Measurements from ENCODE around the gene CHD3. TPM values are rescaled to one million over a fixed set of nuclear protein-coding genes. Genes with fewer than 3 reads are reported as not detected.

CHD3 gene
- total and polyA plus RNA-seq, 3 donors from 2014 or later, result 62.3 to 123 (median 111) TPM

- 52 to 61% methylated on average over 15 to 20 of the region's 20 CpGs for WGBS, 2 donors
- no peak overlapping the region for H3K27ac ChIP-seq
- H3K27me3 ChIP-seq, result no peaks in the 10 kb centered on the region
- no peaks in the 10 kb centered on the region for H3K36me3 ChIP-seq (ENCODE audit: low read depth, missing control alignments)
- TF ChIP-seq CTCF (IDR thresholded peaks at IDR 0.05) (no peak), POLR2A (IDR thresholded peaks at IDR 0.05) (no peak)
- peaks cover 18% of the 10 kb centered on the region for H3K4me1 ChIP-seq
- DNase-seq, result no peak
- intact Hi-C loops (cut with DNase I; ENCODE audit: low total_unique reads), result no loop called here
- peak overlapping the region in 1 of 2 donors; percentile 8 for H3K4me3 ChIP-seq
- no peaks in the 10 kb centered on the region for H3K9me3 ChIP-seq
Observed at GRCh38 chr17:7852262-7852670, 36.3 kb upstream of the CHD3 start.

GRCh38 chr17:7852919-7853690 lies 35.5 kb upstream of the CHD3 start:
- H3K27ac ChIP-seq, result no peak overlapping the region
- no peaks in the 10 kb centered on the region for H3K9me3 ChIP-seq
- H3K27me3 ChIP-seq, result no peaks in the 10 kb centered on the region
- peaks cover 18% of the 10 kb centered on the region for H3K4me1 ChIP-seq
- WGBS, 2 donors, result 38 to 67% methylated on average over 12 to 46 of the region's 51 CpGs
- DNase-seq, result no peak
- H3K4me3 ChIP-seq, result no peak overlapping the region
- H3K36me3 ChIP-seq (ENCODE audit: low read depth, missing control alignments), result no peaks in the 10 kb centered on the region
- no peak for TF ChIP-seq POLR2A (IDR thresholded peaks at IDR 0.05)
- intact Hi-C loops (cut with DNase I; ENCODE audit: low total_unique reads), result no loop called here

- DNase-seq, result no peak
- H3K36me3 ChIP-seq (ENCODE audit: low read depth, missing control alignments), result no peaks in the 10 kb centered on the region
- peaks cover 23% of the 10 kb centered on the region for H3K4me1 ChIP-seq
- H3K27me3 ChIP-seq, result no peaks in the 10 kb centered on the region
- H3K27ac ChIP-seq, result no peak overlapping the region
- 56 to 65% methylated on average over 21 of the region's 21 CpGs for WGBS, 2 donors
- H3K4me3 ChIP-seq, result no peak overlapping the region
- intact Hi-C loops (cut with DNase I; ENCODE audit: low total_unique reads), result no loop called here
- H3K9me3 ChIP-seq, result no peaks in the 10 kb centered on the region
- TF ChIP-seq POLR2A (IDR thresholded peaks at IDR 0.05) (no peak), CTCF (IDR thresholded peaks at IDR 0.05) (no peak)
Observed at GRCh38 chr17:7853691-7854038, 34.9 kb upstream of the CHD3 start.

- DNase-seq, result no peak
- WGBS, 2 donors, result 58% methylated on average over 31 of the region's 31 CpGs
- intact Hi-C loops (cut with DNase I; ENCODE audit: low total_unique reads), result no loop called here
- no peaks in the 10 kb centered on the region for H3K36me3 ChIP-seq (ENCODE audit: low read depth, missing control alignments)
- no peaks in the 10 kb centered on the region for H3K9me3 ChIP-seq
- peaks cover 26% of the 10 kb centered on the region for H3K4me1 ChIP-seq
- no peaks in the 10 kb centered on the region for H3K27me3 ChIP-seq
- H3K4me3 ChIP-seq, result no peak overlapping the region
- no peak overlapping the region for H3K27ac ChIP-seq
- TF ChIP-seq POLR2A (IDR thresholded peaks at IDR 0.05) (no peak), CTCF (IDR thresholded peaks at IDR 0.05) (no peak)
Observed at GRCh38 chr17:7854078-7854777, 34.4 kb upstream of the CHD3 start.

GRCh38 chr17:7854851-7855659 lies 33.5 kb upstream of the CHD3 start, which contains the start of gene TMEM88:
Gene TMEM88, plus strand, starts transcription at chr17:7855066. Its CDS starts 9 bp downstream, at chr17:7855075.
- no peak for TF ChIP-seq CTCF (IDR thresholded peaks at IDR 0.05)
- Histone ChIP-seq H3K36me3 (ENCODE audit: low read depth, missing control alignments) (no peaks in the 10 kb centered on the region), H3K9me3 (no peaks in the 10 kb centered on the region), H3K4me3 (peak within 1 kb of the TSS in 1 of 2 donors; percentile 66), H3K27ac (peak within 1 kb of the TSS; percentile 84 to 98), H3K4me1 (peaks cover 26% of the 10 kb centered on the region), H3K27me3 (no peaks in the 10 kb centered on the region)
- DNase-seq, result no peak
- WGBS, 2 donors, result 50 to 58% methylated on average over 26 to 55 of the region's 57 CpGs
- intact Hi-C loops (cut with DNase I; ENCODE audit: low total_unique reads), result no loop called here
